ENCODE results near the gene HOXC9. TPM values are rescaled to one million over a fixed set of nuclear protein-coding genes. Genes with fewer than 3 reads are reported as not detected.

HOXC9 gene
- total RNA-seq, 1 experiment from 2014 or later = 6.0 TPM

DNA sequence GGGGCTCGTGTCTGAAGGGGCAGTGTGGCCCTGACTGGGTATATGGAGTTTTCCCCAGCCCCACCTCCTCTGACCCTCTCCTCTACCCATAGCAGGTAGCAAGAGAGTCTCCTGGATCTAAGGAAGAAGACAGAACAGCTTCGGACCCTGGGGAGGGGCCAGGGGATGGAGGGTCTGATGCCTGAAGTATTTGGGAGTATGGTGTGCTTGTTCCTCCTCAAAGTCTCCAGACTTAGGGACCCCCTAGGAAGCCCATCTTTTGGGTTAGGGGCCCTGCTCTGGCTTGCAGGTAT is 8.2 kb downstream of the HOXC9 start:
- H3K36me3 Mint-ChIP-seq (ENCODE audit: insufficient read depth, unreplicated experiment) = peaks cover 2% of the 10 kb centered on the region
- peak overlapping the region; percentile 75 for H3K4me3 Mint-ChIP-seq (ENCODE audit: unreplicated experiment)
- TF ChIP-seq CTCF (IDR thresholded peaks at IDR 0.05; ENCODE audit: unreplicated experiment) = no peak
- H3K27ac Mint-ChIP-seq (ENCODE audit: low read depth, unreplicated experiment) = no peak overlapping the region
- H3K27me3 Mint-ChIP-seq (ENCODE audit: insufficient read depth, unreplicated experiment) = no peaks in the 10 kb centered on the region
- no peaks in the 10 kb centered on the region for H3K9me3 Mint-ChIP-seq (ENCODE audit: unreplicated experiment)
- H3K4me1 Mint-ChIP-seq (ENCODE audit: insufficient read depth, unreplicated experiment) = peaks cover 16% of the 10 kb centered on the region
- no peak for DNase-seq (ENCODE audit: unreplicated experiment)
- ChIA-PET CTCF (interaction anchor here (0.5 to 12.4 kb wide), 15 partner anchors 9 to 287 kb away, joined by 3 to 200 read pairs (median 8); partner anchors contain the start of genes HOXC5, HOXC6 and SMUG1), POLR2A (interaction anchor here (0.5 to 3.1 kb wide), 12 partner anchors 8 to 263 kb away, joined by 3 to 22 read pairs (median 6); partner anchors contain the start of genes HOXC5, HOXC9 and SMUG1)
- intact Hi-C loops (cut with micrococcal nuclease) = loop anchor here (10.0 kb wide), 1 partner anchor 357 kb away; the partner anchor contains the start of gene GPR84
- no TSS peak for BruUV-seq (replicated peaks)

- no peaks in the 10 kb centered on the region for H3K9me3 Mint-ChIP-seq (ENCODE audit: unreplicated experiment)
- ChIA-PET CTCF (interaction anchor here (0.7 to 12.4 kb wide), 15 partner anchors 8 to 1682 kb away, joined by 3 to 200 read pairs (median 10); partner anchors contain the start of genes HOXC5, HOXC6 and SMUG1), POLR2A (interaction anchor here (0.6 to 3.1 kb wide), 19 partner anchors 8 to 349 kb away, joined by 3 to 20 read pairs (median 4); partner anchors contain the start of genes HOXC5, HOXC6, HOXC9 and SMUG1)
- H3K4me3 Mint-ChIP-seq (ENCODE audit: unreplicated experiment) = peak overlapping the region; percentile 75
- no peaks in the 10 kb centered on the region for H3K36me3 Mint-ChIP-seq (ENCODE audit: insufficient read depth, unreplicated experiment)
- BruUV-seq (replicated peaks) = TSS peak; percentile 49
- H3K4me1 Mint-ChIP-seq (ENCODE audit: insufficient read depth, unreplicated experiment) = peaks cover 22% of the 10 kb centered on the region
- no peaks in the 10 kb centered on the region for H3K27me3 Mint-ChIP-seq (ENCODE audit: insufficient read depth, unreplicated experiment)
- intact Hi-C loops (cut with micrococcal nuclease) = loop anchor here (10.0 kb wide), 1 partner anchor 355 kb away; the partner anchor contains the start of gene GPR84
- H3K27ac Mint-ChIP-seq (ENCODE audit: low read depth, unreplicated experiment) = peak overlapping the region; percentile 79
- TF ChIP-seq CTCF (IDR thresholded peaks at IDR 0.05; ENCODE audit: unreplicated experiment) = no peak
- DNase-seq (ENCODE audit: unreplicated experiment) = peak; percentile 47
These were observed 9.5 kb downstream of the HOXC9 start for GRCh38 chr12:54009171-54010052.

DNA sequence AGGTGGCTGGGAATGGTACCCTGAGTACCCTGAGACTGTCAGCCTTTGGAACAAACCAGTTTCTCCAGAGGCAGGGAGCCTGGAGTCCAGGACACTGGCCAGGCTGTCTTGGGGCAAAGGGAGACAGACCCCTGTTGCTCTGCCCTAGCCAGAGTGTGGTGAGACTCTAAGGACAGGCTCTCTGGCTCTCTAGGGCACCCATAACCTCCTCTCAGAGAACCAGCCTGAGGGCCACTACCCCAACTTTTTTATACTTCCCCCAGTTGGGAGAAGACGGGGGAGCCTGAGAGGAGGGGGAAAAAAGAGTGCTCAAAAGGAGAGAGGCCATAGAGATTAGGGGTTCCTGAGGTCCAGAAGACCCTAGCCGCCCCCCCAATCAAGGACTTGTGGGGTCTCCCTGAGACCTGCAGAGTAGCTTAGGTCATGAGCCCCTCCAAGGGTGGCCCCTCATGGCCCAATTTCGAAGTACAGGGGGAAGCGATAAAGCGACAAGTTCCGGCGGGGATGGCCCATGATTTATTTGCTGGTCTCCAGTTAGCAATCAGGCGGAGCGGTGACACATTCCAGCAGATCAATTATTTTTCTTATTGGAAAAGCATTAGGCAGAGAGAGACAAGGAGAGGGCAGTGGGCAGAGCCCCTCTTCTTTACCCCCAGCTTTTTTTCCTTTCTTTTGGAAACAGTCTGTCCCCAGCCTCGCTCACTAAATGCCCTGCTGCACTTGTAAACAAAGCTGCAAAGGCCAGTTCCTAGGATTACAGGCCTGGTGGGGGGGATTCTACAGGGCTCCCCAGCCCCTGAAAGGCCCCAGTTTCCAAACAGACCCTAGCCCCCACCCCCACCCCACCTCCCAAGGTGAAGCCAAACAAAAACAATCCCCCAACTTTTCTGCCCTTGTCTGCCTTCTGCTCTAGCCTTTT is 10.4 kb downstream of the HOXC9 start:
- POLR2A ChIA-PET = interaction anchor here (0.9 to 2.9 kb wide), 3 partner anchors 10 to 181 kb away, joined by 3 to 20 read pairs (median 5); partner anchors contain the start of gene HOXC9
- peak overlapping the region; percentile 75 for H3K4me3 Mint-ChIP-seq (ENCODE audit: unreplicated experiment)
- TF ChIP-seq CTCF (IDR thresholded peaks at IDR 0.05; ENCODE audit: unreplicated experiment) = no peak
- H3K27ac Mint-ChIP-seq (ENCODE audit: low read depth, unreplicated experiment) = peak overlapping the region; percentile 79
- H3K9me3 Mint-ChIP-seq (ENCODE audit: unreplicated experiment) = no peaks in the 10 kb centered on the region
- BruUV-seq (replicated peaks) = no TSS peak
- CTCF ChIA-PET = interaction anchor here (1.2 to 10.0 kb wide), 6 partner anchors 17 to 206 kb away, joined by 3 to 141 read pairs (median 12); partner anchors contain the start of genes HOXC6 and SMUG1
- intact Hi-C loops (cut with micrococcal nuclease) = no loop called here
- no peaks in the 10 kb centered on the region for H3K27me3 Mint-ChIP-seq (ENCODE audit: insufficient read depth, unreplicated experiment)
- DNase-seq (ENCODE audit: unreplicated experiment) = no peak
- H3K4me1 Mint-ChIP-seq (ENCODE audit: insufficient read depth, unreplicated experiment) = peaks cover 22% of the 10 kb centered on the region
- H3K36me3 Mint-ChIP-seq (ENCODE audit: insufficient read depth, unreplicated experiment) = no peaks in the 10 kb centered on the region
